GM12878 (cell line): ENCODE results near the gene PPP1R12B. TPM values are rescaled to one million over a fixed set of nuclear protein-coding genes. Genes with fewer than 3 reads are reported as not detected.

ENCODE experiments used
- ATAC-seq: fragments of 200-7000 bp; cut with Tn5 transposase; 3 replicates; pipeline ENCODE4 v1.9.1; 2020; ENCODE audit warnings: mild to moderate bottlenecking, moderate library complexity
- BruUV-seq: library from RNA; stranded (reverse); fragments of 400-500 nt; replicated peaks from 2 replicates; lab custom pipeline; 2021; lab: Mats Ljungman, UMichigan
- CTCF ChIA-PET: fragments of 300-600 bp; sonication (Branson Sonifier 250); formaldehyde crosslinking; extraction: SDS; loops from one replicate; lab custom pipeline; 2021; ENCODE audit warnings: inconsistent platforms; lab: Yijun Ruan, JAX
- POLR2A ChIA-PET: fragments of 350-600 bp; formaldehyde crosslinking; extraction: SDS; loops from one replicate; lab custom pipeline; 2021; ENCODE audit warnings: inconsistent platforms; lab: Charles Lee
- RAD21 ChIA-PET: fragments of 300-600 bp; sonication (Branson Sonifier 250); formaldehyde crosslinking; loops from one replicate; lab custom pipeline; 2023; ENCODE audit warnings: antibody characterized with exemption; ENCODE audit not compliant: unreplicated experiment; lab: Charles Lee
- SMC1A ChIA-PET: fragments of 300-600 bp; sonication (Branson Sonifier 250); formaldehyde crosslinking; loops from one replicate; lab custom pipeline; 2023; ENCODE audit not compliant: unreplicated experiment, uncharacterized antibody; lab: Charles Lee
- DNase-seq: peaks from one replicate; pipeline ENCODE4 v3.0.0-alpha.2; 2011; ENCODE audit warnings: low read depth, low spot score
- FAIRE-seq: peaks from 3 replicates; lab custom pipeline; 2011; peaks lifted over from hg19 to GRCh38; lab: Jason Lieb, UNC
- H2AFZ ChIP-seq: 2 replicates; pipeline ENCODE4 v1.6.0; 2011; ENCODE audit warnings: low read depth, low read length, control low read depth; ENCODE audit not compliant: control insufficient read depth
- H3K27ac ChIP-seq: 2 replicates; pipeline ENCODE4 v1.5.1; 2011; ENCODE audit warnings: control low read depth; ENCODE audit not compliant: control insufficient read depth, insufficient read depth
- H3K27me3 ChIP-seq, 2 experiments: replicated peaks in 1 of 2; 2 replicates each; pipeline versions ENCODE4 v1.6.0 to v1.6.1; 2011; ENCODE audit warnings: low read length in 1 of 2; ENCODE audit not compliant: control insufficient read depth in 2 of 2, insufficient read depth in 2 of 2
- H3K36me3 ChIP-seq, 2 experiments: 2 replicates each; pipeline ENCODE4 v1.5.1; 2011; ENCODE audit warnings: low read length in 1 of 2; ENCODE audit not compliant: control insufficient read depth in 2 of 2, insufficient read depth in 2 of 2
- H3K4me1 ChIP-seq: 2 replicates; pipeline ENCODE4 v1.6.1; 2011; ENCODE audit warnings: mild to moderate bottlenecking, low read length, moderate library complexity, mixed read lengths; ENCODE audit not compliant: control insufficient read depth, insufficient read depth
- H3K4me2 ChIP-seq: 2 replicates; pipeline ENCODE4 v1.6.0; 2011; ENCODE audit warnings: control low read depth; ENCODE audit not compliant: control insufficient read depth, insufficient read depth
- H3K4me3 ChIP-seq: fragments of 200-600 bp; sonication (generic); 2 replicates; pipeline ENCODE4 v1.5.1; 2016
- H3K79me2 ChIP-seq: 2 replicates; pipeline ENCODE4 v1.6.0; 2011; ENCODE audit warnings: low read length; ENCODE audit not compliant: control insufficient read depth, insufficient read depth
- H3K9ac ChIP-seq: 2 replicates; pipeline ENCODE4 v1.8.0; 2011; ENCODE audit warnings: low read length, control low read depth, mixed read lengths; ENCODE audit not compliant: control insufficient read depth, insufficient read depth
- H3K9me3 ChIP-seq: replicated peaks from 3 replicates; pipeline ENCODE4 v1.5.1; 2011; ENCODE audit warnings: mild to moderate bottlenecking, low read length; ENCODE audit not compliant: control insufficient read depth, insufficient read depth
- H4K20me1 ChIP-seq: 2 replicates; pipeline ENCODE4 v1.6.0; 2011; ENCODE audit not compliant: control insufficient read depth, insufficient read depth
- EGR1 ChIP-seq, 2 experiments: IDR thresholded peaks; 1 replicate in 1 of 2; 2 replicates in 1 of 2; pipeline ENCODE4 v1.6.1; 2011 to 2012; ENCODE audit warnings: low read depth in 2 of 2, low read length in 2 of 2, borderline replicate concordance in 1 of 2, mild to moderate bottlenecking in 1 of 2, moderate library complexity in 1 of 2
- HDAC6 ChIP-seq: fragments of 200-600 bp; sonication (generic); IDR thresholded peaks from one replicate; pipeline ENCODE4 v1.8.0; 2017; ENCODE audit warnings: antibody characterized with exemption; ENCODE audit not compliant: unreplicated experiment
- YY1 ChIP-seq: IDR thresholded peaks from 2 replicates; pipeline ENCODE4 v1.6.1; 2011; ENCODE audit warnings: low read depth, mild to moderate bottlenecking, low read length
- ZNF687 ChIP-seq: fragments of 450-650 bp; IDR thresholded peaks from 2 replicates; pipeline ENCODE4 v1.6.1; 2017; ENCODE audit warnings: mild to moderate bottlenecking, moderate library complexity
- in situ Hi-C: fragments of 300-500 bp; cut with MboI; formaldehyde crosslinking; loops from 9 replicates; pipeline ENCODE4 v1.14.3; 2018; ENCODE audit warnings: mixed read lengths
- intact Hi-C: fragments of 100-400 bp; cut with micrococcal nuclease; formaldehyde crosslinking; loops from one replicate; pipeline ENCODE4 v1.14.2; 2022; ENCODE audit not compliant: unreplicated experiment
- polyA plus RNA-seq, 11 experiments: library from polyadenylated mRNA; depleted of rRNA in 4 of 11; unstranded in 6 of 11; stranded (reverse) in 5 of 11; fragments of >200 nt; fragmentation: Nextera tagmentation in 4 of 11; fragmentation: Illumina TruSeq in 1 of 11; extraction: Ambion mirVana in 4 of 11; extraction: Trizol in 1 of 11; gene quantifications; 1 replicate in 1 of 11; 2 replicates in 10 of 11; pipeline versions ENCODE4 v1.2.1 to v1.2.3, GENCODE V29; 2011 to 2016; ENCODE audit warnings: inconsistent platforms in 2 of 11, missing spikeins in 2 of 11, low read depth in 1 of 11
- total RNA-seq, 4 experiments: library from RNA; depleted of rRNA in 3 of 4; stranded (reverse); fragments of >200 nt in 3 of 4; fragmentation: Illumina TruSeq in 1 of 4; extraction: Trizol in 1 of 4; gene quantifications; 2 replicates each; pipeline versions ENCODE4 v1.2.1 to v1.2.3, GENCODE V29; 2013 to 2021
- TF ChIP-seq, protein P1 (sequence below): fragments of 450-650 bp; formaldehyde crosslinking; IDR thresholded peaks from 2 replicates; pipeline ENCODE4 v1.4.0; 2020; ENCODE audit warnings: mild to moderate bottlenecking, moderate library complexity

The PPP1R12B gene
- total and polyA plus RNA-seq, 10 of the 15 experiments (the other 5 are each of a cell fraction or from before 2014, with no cell fraction given): 0.29 to 9.4 (median 4.7) TPM

DNA sequence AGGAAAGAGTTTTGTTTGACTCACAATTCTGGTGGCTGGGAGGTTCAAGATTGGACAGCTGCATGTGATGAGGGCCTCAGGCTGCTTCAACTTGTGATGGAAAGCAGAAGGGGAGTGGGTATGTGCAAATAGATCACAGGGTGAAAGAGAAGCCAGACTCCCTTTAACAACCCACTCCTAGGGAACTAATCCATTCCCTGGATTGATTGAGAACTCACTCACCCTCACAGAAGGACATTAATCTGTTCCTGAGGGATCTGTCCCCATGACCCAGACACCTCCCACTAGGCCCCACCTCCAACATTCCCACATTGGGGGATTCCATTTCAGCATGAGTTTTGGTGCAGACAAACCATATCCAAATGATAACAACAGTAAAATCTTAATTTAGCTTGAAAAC is 32.3 kb upstream of the PPP1R12B start:
- Histone ChIP-seq H3K79me2 (no peaks in the 10 kb centered on the region), H4K20me1 (no peaks in the 10 kb centered on the region), H3K4me1 (no peaks in the 10 kb centered on the region), H3K9me3 (no peaks in the 10 kb centered on the region), H3K4me2 (no peak overlapping the region), H3K27me3 (peaks cover 0 to 1% of the 10 kb centered on the region in 2 experiments; a peak in 1 of 4 replicates), H3K9ac (no peak overlapping the region), H3K36me3 (no peaks in the 10 kb centered on the region), H2AFZ (no peak overlapping the region), H3K4me3 (no peak overlapping the region), H3K27ac (no peak overlapping the region)
- CTCF ChIA-PET: interaction anchor here (0.6 to 4.7 kb wide), 34 partner anchors 9 to 716 kb away, joined by 3 to 52 read pairs (median 4); partner anchors contain the start of genes LGR6 and PTPN7
- FAIRE-seq (no peak), ATAC-seq (no peak)
- POLR2A ChIA-PET: no interaction called here
- in situ Hi-C loops (no loop called here), intact Hi-C loops (no loop called here)
- RAD21 ChIA-PET: interaction anchor here (0.8 to 4.5 kb wide), 12 partner anchors 13 to 162 kb away, joined by 3 to 39 read pairs (median 4); partner anchors contain the start of genes LGR6, PTPN7 and UBE2T
- no TSS peak for BruUV-seq
- no peak for TF ChIP-seq YY1
- TF ChIP-seq, protein P1, sequence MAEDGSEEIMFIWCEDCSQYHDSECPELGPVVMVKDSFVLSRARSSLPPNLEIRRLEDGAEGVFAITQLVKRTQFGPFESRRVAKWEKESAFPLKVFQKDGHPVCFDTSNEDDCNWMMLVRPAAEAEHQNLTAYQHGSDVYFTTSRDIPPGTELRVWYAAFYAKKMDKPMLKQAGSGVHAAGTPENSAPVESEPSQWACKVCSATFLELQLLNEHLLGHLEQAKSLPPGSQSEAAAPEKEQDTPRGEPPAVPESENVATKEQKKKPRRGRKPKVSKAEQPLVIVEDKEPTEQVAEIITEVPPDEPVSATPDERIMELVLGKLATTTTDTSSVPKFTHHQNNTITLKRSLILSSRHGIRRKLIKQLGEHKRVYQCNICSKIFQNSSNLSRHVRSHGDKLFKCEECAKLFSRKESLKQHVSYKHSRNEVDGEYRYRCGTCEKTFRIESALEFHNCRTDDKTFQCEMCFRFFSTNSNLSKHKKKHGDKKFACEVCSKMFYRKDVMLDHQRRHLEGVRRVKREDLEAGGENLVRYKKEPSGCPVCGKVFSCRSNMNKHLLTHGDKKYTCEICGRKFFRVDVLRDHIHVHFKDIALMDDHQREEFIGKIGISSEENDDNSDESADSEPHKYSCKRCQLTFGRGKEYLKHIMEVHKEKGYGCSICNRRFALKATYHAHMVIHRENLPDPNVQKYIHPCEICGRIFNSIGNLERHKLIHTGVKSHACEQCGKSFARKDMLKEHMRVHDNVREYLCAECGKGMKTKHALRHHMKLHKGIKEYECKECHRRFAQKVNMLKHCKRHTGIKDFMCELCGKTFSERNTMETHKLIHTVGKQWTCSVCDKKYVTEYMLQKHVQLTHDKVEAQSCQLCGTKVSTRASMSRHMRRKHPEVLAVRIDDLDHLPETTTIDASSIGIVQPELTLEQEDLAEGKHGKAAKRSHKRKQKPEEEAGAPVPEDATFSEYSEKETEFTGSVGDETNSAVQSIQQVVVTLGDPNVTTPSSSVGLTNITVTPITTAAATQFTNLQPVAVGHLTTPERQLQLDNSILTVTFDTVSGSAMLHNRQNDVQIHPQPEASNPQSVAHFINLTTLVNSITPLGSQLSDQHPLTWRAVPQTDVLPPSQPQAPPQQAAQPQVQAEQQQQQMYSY (CRISPR knock-in tag): no peak
- no peak for TF ChIP-seq HDAC6
- TF ChIP-seq EGR1 (IDR thresholded peaks at IDR 0.05; ENCODE audit: borderline replicate concordance in 1 of 2, low read depth in 2 of 2, low read length in 2 of 2): no peak
- TF ChIP-seq ZNF687: no peak
- TF ChIP-seq, all 136 proteins: peak for 0
- DNase-seq: no peak
- SMC1A ChIA-PET: interaction anchor here (0.7 to 3.0 kb wide), 11 partner anchors 10 to 162 kb away, joined by 3 to 23 read pairs (median 4); partner anchors contain the start of gene LGR6
